GM18858 (cell line): ENCODE results near the gene PSAT1.
A peak's percentile ranks its signal among the peaks of the same experiment; 100 is the strongest.

ENCODE experiments used
- ATAC-seq: cut with Tn5 transposase; IDR thresholded peaks from one replicate; pipeline ENCODE4 v1.9.1; 2021; ENCODE audit not compliant: unreplicated experiment

PSAT1 gene

DNA sequence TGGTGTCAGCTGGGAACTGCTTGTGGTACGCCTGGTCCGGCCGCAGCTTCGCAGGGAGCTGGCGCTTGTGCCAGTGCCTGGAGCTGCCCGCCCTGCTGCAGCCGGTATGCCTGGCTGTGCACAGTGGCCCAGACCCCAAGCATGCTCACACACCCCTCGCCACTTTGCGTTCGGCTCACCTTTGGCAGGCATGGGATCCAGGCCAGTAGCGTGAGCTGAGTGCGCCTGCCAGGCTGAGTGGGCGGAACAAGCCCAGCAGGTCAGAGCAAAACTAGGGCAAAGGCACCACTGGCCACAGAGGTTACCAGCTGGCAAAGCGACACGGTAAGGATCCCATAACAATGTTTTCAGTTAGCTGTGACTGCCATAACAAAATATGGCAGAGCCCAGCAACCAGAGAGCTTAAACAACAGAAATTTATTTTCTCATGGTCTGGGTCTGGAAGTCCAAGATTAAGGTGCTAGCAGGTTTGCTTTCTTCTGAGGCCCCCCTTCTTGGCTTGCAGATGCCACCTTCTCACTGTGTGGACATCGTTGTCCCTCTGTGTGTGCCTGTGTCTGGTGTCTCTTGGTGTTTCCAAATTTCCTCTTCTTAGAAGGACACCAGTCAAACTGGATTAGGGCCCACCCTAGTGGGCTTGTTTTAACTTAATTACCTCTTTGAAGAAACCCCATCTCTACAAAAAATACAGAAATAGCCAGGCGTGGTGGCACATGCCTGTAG lies 61.6 kb downstream of the PSAT1 start:
- ATAC-seq = no peak

DNA sequence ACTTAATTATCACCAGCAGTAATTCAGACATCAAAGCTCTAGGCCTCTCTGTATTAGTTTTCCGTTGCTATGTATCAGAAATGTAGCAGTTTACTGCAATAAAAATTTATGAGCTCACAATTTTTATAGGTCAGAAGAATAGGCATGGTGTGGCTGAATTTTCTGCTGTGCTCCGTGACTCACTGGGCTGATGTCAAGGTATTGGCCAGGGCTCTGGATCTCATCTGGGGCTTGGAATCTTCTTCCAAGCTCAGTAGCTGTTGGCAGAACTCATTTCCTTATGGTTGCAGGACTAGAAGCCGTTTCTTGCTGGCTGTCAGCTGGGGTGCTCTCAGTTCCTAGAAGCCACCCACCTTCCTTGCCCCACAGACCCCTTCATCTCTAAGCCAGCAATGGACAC lies 66.3 kb downstream of the PSAT1 start:
- no peak for ATAC-seq

- ATAC-seq = no peak
Observed at GRCh38 chr9:78365748-78366697, 69.1 kb downstream of the PSAT1 start.

DNA sequence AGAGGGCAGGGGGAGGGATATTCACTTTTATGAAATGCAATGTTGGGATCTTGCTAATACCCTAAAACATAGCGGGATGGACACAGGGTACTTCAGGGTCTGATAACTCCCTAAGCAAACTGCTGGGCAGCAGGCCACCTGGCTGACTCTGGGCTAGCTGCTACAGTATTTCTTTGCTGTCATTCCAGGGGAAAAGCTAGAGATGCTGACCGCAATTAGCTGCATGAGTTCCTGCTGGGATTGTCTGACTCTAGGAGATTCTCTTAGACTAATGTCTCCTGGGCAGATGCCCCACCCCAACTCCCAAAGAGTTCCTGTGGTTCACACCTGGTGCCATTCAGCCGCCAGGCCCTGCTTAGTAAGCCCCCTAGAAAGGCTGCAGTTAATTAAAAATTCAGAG lies 69.9 kb downstream of the PSAT1 start:
- no peak for ATAC-seq

GRCh38 chr9:78368236-78368635 lies 71.3 kb downstream of the PSAT1 start:
- no peak for ATAC-seq

GRCh38 chr9:78369639-78370219 lies 72.8 kb downstream of the PSAT1 start:
- peak; percentile 71 for ATAC-seq

GRCh38 chr9:78370991-78371390 lies 74.1 kb downstream of the PSAT1 start:
- ATAC-seq = no peak

DNA sequence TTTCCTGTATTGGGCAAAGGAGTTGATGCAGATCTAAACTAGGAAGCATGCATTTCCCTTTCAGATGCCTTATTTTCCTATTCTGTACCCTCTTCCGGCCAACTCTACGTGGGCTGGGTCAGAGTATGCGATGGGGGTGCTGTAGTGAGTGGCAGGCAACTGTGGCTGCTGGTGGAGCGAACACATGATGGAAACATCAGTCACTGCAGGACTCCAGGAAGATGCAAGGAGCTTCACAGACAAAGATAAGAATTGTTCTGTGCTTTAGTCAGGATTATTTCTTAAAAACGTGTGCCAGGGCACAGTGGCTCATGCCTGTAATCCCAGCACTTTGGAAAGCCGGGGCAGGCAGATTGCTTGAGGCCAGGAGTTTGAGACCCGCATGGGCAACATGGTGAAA lies 75.1 kb downstream of the PSAT1 start:
- no peak for ATAC-seq
